Parathyroid adenoma (tissue), 2 donors: Measurements from ENCODE around the gene TMIGD1.

ENCODE experiments used
- H2AFZ ChIP-seq: fragments of 300-600 bp; sonication (generic); one replicate; pipeline ENCODE4 v1.7.0; 2017; ENCODE audit warnings: antibody characterized with exemption, mild to moderate bottlenecking
- H3K27ac ChIP-seq: fragments of 300-600 bp; sonication (generic); one replicate; pipeline ENCODE4 v1.7.0; 2017
- H3K27me3 ChIP-seq: fragments of 300-600 bp; sonication (generic); one replicate; pipeline ENCODE4 v1.7.0; 2017; ENCODE audit warnings: low read length; ENCODE audit not compliant: control insufficient read depth, insufficient read depth
- H3K36me3 ChIP-seq: fragments of 300-600 bp; sonication (generic); one replicate; pipeline ENCODE4 v1.7.0; 2017; ENCODE audit warnings: low read length; ENCODE audit not compliant: control insufficient read depth, insufficient read depth
- H3K4me1 ChIP-seq: fragments of 300-600 bp; sonication (generic); one replicate; pipeline ENCODE4 v1.7.0; 2017; ENCODE audit warnings: control low read depth
- H3K4me2 ChIP-seq: fragments of 300-600 bp; sonication (generic); one replicate; pipeline ENCODE4 v1.7.0; 2017; ENCODE audit warnings: low read length
- H3K4me3 ChIP-seq: fragments of 300-600 bp; sonication (generic); one replicate; pipeline ENCODE4 v1.7.0; 2017; ENCODE audit warnings: low read depth, low read length
- H3K79me2 ChIP-seq: fragments of 300-600 bp; sonication (generic); one replicate; pipeline ENCODE4 v1.7.0; 2017; ENCODE audit warnings: control low read depth
- H3K9ac ChIP-seq: fragments of 300-600 bp; sonication (generic); one replicate; pipeline ENCODE4 v1.7.0; 2017; ENCODE audit warnings: mild to moderate bottlenecking
- H3K9me3 ChIP-seq: fragments of 300-600 bp; sonication (generic); one replicate; pipeline ENCODE4 v1.7.0; 2017; ENCODE audit warnings: low read length; ENCODE audit not compliant: control insufficient read depth
- TF ChIP-seq, protein P1 (sequence below): fragments of 300-600 bp; sonication (generic); IDR thresholded peaks from one replicate; pipeline ENCODE4 v1.7.0; 2017; ENCODE audit warnings: antibody characterized with exemption, mild to moderate bottlenecking
- donor health status: primary hyperparathyroidism.

TMIGD1 gene

DNA sequence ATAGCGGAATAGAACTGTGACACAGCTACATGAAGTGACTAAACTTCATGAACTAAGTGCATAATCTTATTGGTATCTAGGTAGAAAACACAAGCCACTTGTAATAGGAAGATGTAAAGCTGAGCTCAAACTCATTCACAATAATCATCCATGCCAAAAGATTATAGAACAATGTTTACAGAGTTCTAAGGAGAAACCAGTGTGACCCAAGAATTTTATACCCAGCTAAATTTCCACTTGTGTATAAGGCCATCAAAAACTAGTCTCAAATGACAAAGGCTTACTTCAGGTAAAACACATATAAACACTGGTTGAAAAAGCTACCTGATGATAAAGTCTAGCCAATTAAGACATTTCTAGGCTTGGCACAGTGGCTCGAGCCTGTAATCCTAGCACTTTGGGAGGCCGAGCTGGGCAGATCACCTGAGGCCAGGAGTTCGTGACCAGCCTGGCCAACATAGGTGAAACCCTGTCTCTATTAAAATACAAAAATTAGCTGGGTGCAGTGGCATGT is 28.0 kb upstream of the TMIGD1 start:
- no peak overlapping the region for H3K4me3 ChIP-seq
- no peak overlapping the region for H3K9ac ChIP-seq
- no peaks in the 10 kb centered on the region for H3K36me3 ChIP-seq
- H3K27ac ChIP-seq = no peak overlapping the region
- H2AFZ ChIP-seq = no peak overlapping the region
- no peak overlapping the region for H3K4me2 ChIP-seq
- no peaks in the 10 kb centered on the region for H3K27me3 ChIP-seq
- TF ChIP-seq, protein P1, sequence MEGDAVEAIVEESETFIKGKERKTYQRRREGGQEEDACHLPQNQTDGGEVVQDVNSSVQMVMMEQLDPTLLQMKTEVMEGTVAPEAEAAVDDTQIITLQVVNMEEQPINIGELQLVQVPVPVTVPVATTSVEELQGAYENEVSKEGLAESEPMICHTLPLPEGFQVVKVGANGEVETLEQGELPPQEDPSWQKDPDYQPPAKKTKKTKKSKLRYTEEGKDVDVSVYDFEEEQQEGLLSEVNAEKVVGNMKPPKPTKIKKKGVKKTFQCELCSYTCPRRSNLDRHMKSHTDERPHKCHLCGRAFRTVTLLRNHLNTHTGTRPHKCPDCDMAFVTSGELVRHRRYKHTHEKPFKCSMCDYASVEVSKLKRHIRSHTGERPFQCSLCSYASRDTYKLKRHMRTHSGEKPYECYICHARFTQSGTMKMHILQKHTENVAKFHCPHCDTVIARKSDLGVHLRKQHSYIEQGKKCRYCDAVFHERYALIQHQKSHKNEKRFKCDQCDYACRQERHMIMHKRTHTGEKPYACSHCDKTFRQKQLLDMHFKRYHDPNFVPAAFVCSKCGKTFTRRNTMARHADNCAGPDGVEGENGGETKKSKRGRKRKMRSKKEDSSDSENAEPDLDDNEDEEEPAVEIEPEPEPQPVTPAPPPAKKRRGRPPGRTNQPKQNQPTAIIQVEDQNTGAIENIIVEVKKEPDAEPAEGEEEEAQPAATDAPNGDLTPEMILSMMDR = no peak
- H3K79me2 ChIP-seq = no peaks in the 10 kb centered on the region
- H3K9me3 ChIP-seq = no peaks in the 10 kb centered on the region
- H3K4me1 ChIP-seq = peaks cover 4% of the 10 kb centered on the region

DNA sequence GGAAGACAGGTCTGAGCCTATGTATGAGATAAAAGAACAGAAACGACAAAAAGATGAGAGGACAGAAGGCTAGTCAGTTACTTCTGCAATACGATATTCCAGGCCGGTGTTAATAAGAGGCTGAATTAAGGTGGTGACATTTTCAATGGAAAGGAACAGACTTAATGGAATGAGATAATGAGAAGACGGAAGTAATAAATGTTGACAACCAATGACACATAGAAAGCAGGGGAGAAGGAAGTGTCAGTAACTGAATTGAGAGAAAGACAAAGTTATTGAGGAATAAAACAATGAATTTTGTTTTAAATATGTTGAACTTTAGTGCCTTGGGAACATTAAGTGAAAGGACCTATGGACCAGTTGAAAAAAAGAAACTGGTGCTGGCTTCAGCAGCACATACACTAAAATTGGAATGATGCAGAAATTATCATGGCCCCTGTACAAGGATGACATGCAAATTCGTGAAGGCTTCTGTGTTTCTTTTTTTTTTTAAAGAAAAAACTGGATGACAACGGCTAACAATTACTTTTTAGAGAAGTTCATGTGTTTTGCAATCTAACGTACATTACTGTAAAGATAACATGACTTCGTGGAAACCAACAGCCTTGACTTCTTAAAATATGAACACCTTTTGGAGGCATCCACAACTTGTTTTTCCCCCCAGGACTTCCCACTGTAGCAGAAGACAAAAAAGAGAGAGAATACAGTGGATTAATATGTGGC is 26.4 kb upstream of the TMIGD1 start:
- H3K27ac ChIP-seq = no peak overlapping the region
- H3K27me3 ChIP-seq = no peaks in the 10 kb centered on the region
- H3K9ac ChIP-seq = no peak overlapping the region
- TF ChIP-seq, protein P1 = no peak
- H3K4me2 ChIP-seq = no peak overlapping the region
- no peaks in the 10 kb centered on the region for H3K36me3 ChIP-seq
- peaks cover 4% of the 10 kb centered on the region for H3K4me1 ChIP-seq
- H3K79me2 ChIP-seq = no peaks in the 10 kb centered on the region
- no peak overlapping the region for H2AFZ ChIP-seq
- H3K9me3 ChIP-seq = no peaks in the 10 kb centered on the region
- H3K4me3 ChIP-seq = no peak overlapping the region

DNA sequence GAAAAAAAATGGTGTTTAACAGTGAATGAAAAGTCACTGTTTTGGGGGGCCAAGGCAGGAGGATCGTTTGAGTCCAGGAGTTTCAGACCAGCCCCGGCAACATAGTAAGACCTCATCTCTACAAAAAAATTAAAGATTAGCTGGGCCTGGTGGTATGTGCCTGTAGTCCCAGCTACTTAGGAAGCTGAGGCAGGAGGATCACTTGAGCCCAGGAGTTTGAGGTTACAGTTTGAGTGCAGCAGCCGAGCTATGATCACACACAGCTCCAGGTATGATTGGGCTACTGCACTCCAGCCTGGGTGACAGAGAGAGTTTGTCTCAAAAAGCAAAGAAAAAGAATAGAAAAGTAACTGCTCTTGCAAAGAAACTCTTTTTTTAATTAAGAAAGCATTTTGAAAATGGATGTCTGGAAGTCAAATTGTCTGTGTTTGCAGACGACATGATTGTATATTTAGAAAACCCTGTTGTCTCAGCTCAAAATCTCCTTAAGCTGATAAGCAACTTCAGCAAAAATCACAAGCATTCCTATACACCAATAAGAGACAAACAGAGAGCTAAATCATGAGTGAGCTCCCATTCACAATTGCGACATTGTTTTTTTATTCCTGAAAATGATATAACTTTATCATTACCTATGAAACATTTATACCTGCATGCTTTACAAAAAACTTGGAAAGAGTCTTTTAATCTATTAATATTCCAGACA is 24.4 kb upstream of the TMIGD1 start:
- Histone ChIP-seq H3K9me3 (no peaks in the 10 kb centered on the region), H3K4me3 (no peak overlapping the region), H3K27me3 (no peaks in the 10 kb centered on the region), H3K79me2 (no peaks in the 10 kb centered on the region), H2AFZ (no peak overlapping the region), H3K4me1 (no peaks in the 10 kb centered on the region), H3K27ac (no peak overlapping the region), H3K9ac (no peak overlapping the region), H3K36me3 (no peaks in the 10 kb centered on the region), H3K4me2 (no peak overlapping the region)
- TF ChIP-seq, protein P1 = no peak

DNA sequence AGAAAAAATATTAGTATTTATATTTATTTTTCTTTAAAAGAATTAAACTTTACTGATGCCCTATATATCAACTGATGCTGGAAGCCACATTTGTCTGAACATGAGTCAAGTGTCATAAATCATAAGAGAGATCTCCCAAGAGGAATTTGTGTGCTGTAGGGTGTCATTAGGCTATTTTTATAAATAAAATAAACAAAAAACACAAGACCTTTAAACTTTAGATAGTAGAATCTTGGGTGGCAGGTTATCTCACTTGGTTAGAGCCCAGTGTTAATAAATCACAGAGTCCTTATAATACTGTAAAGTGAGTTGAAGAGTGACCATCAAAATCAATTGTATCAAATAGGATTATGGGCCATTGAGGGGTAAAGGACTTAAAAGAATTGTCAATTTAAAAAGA is 23.6 kb upstream of the TMIGD1 start:
- Histone ChIP-seq H3K9ac (no peak overlapping the region), H3K4me2 (no peak overlapping the region), H3K36me3 (no peaks in the 10 kb centered on the region), H2AFZ (no peak overlapping the region), H3K4me1 (no peaks in the 10 kb centered on the region), H3K4me3 (no peak overlapping the region), H3K79me2 (no peaks in the 10 kb centered on the region), H3K27ac (no peak overlapping the region), H3K9me3 (no peaks in the 10 kb centered on the region), H3K27me3 (no peaks in the 10 kb centered on the region)
- TF ChIP-seq, protein P1 = no peak
